NB4 (cell line): ENCODE measurements around the gene SIRT7.

Experiments
- MYC ChIP-seq: IDR thresholded peaks from 2 replicates; pipeline ENCODE4 v1.6.1; 2011; ENCODE audit warnings: low read depth, low read length
- POLR2A ChIP-seq: IDR thresholded peaks from 2 replicates; pipeline ENCODE4 v1.6.1; 2011; ENCODE audit warnings: mild to moderate bottlenecking; ENCODE audit not compliant: insufficient read length; ENCODE audit errors: extremely low read depth
- TF ChIP-seq, protein P1 (sequence below): IDR thresholded peaks from one replicate; pipeline ENCODE4 v1.5.1; 2012; ENCODE audit warnings: low read depth, low read length

DNA sequence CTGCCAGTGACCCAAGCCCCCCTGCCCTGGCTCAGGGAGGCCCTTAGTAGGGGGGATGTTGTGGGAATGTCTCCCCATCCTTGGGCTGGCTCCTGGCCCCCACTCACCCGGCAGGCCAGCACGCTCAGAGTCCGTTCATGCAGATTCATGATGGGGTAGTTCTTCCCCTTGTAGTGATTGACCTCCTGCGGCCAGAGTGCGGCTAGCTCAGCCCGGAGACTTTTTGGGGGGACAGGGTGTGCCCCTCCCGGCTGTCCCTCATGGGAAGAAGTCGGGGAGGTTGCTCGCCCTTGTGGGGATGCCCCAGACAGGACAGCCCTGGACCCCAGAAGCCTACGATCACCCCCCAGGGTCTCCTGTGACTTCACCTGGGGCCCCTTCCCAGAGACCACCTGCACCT, 12.0 kb downstream of the SIRT7 start:
- no peak for TF ChIP-seq POLR2A
- TF ChIP-seq, protein P1, sequence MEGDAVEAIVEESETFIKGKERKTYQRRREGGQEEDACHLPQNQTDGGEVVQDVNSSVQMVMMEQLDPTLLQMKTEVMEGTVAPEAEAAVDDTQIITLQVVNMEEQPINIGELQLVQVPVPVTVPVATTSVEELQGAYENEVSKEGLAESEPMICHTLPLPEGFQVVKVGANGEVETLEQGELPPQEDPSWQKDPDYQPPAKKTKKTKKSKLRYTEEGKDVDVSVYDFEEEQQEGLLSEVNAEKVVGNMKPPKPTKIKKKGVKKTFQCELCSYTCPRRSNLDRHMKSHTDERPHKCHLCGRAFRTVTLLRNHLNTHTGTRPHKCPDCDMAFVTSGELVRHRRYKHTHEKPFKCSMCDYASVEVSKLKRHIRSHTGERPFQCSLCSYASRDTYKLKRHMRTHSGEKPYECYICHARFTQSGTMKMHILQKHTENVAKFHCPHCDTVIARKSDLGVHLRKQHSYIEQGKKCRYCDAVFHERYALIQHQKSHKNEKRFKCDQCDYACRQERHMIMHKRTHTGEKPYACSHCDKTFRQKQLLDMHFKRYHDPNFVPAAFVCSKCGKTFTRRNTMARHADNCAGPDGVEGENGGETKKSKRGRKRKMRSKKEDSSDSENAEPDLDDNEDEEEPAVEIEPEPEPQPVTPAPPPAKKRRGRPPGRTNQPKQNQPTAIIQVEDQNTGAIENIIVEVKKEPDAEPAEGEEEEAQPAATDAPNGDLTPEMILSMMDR = no peak
- no peak for TF ChIP-seq MYC
